OCI-LY3 (cell line): Measurements from ENCODE around the gene CC2D1A.

Source experiments
- CTCF ChIP-seq: fragments of 200-600, 300-600 bp; sonication (generic); IDR thresholded peaks from 2 replicates; pipeline ENCODE4 v1.5.1; 2014; ENCODE audit warnings: antibody characterized with exemption, low read length, low read depth
- EZH2phosphoT487 ChIP-seq: fragments of 200-600 bp; shearing (Covaris generic); IDR thresholded peaks from 2 replicates; pipeline ENCODE4 v1.6.1; 2018; ENCODE audit warnings: antibody characterized with exemption, mixed run types, low read depth

DNA sequence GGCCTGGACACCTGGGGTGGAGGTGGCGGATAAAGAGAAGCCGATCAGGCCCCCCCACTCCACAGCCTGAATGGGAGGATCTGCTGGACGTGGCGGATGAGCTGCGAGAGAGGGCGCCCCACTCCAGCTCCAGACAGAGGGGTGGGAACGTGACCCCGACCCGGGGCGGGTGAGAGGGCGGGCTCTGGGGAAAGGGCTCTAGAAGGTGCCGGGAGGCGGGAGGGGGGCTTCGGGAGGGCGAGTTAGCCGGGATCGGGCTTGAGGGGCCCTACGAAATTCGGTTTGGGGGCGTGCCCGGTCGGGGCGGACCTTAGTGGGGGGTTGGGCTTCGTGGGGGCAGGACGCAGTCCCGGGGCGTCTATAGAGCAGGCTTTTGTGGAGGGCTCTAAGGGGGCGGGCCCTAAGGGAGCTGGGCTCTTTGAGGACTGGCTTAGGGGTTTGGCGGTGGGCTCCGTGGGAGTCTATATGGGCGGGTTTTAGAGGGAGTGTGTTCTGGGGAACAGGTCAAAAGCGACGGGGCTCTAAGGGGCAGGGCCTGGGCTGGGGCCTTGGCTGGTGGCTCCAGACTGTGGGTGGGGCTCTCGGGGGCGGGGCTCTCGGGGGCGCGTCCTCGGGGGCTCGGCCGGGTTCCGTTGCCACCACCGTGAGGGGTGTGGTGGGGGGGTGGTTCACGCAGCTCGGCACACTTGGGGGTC is 33.2 kb upstream of the CC2D1A start:
- TF ChIP-seq CTCF (peak; percentile 76), EZH2phosphoT487 (no peak)
